Limb (tissue), 2 donors: ENCODE data around the gene SORCS1.

Source experiments
- DNase-seq, 2 donors: peaks; one replicate each; pipeline ENCODE4 v3.0.0-alpha.2; 2016; ENCODE audit errors: extremely low spot score in 2 of 2

Gene SORCS1

DNA sequence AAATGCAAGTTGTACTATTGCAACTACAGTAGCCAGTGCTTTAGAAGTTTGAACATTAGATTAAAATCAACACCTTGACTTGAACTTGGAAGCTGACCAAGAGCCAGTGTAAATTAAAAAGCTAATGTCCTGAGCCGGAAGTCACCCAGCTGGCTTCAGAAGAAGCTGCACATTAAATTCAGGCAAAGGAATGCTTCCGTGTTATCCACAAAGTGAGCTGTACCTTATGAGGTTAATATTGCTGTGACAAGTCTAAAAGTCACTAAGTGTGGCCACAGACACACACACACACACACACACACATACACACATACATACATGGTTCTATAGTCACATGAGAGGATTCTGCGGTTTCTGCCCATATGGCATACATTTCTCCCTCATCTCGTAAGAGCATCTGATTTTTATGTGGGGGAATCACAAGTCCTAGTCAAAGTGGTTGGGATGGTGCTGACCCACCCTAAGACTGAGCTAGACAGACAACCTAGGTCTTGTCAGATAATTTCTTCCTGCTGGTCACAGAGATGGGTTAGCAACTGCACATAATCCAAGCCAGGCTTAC is 612.9 kb downstream of the SORCS1 start:
- no peak for DNase-seq

DNA sequence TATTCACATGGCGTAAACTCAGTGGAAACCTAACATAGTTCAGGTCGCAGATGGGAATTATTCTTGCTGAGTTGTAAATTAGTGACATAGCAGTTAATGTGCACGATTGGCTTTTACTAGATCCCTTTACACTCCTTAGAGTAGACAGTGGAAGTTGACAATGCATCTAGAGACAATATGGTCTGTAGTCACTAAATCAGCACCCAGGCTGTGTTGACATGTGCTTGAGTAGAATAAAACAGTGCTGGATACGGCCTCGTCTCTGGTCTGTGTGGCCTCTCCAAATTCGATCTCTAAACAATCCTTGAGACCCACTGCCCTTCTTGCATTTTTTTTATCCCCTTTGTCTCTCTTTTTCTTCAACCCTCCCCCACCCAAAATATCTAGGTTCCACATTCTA is 615.7 kb downstream of the SORCS1 start:
- DNase-seq: no peak

DNA sequence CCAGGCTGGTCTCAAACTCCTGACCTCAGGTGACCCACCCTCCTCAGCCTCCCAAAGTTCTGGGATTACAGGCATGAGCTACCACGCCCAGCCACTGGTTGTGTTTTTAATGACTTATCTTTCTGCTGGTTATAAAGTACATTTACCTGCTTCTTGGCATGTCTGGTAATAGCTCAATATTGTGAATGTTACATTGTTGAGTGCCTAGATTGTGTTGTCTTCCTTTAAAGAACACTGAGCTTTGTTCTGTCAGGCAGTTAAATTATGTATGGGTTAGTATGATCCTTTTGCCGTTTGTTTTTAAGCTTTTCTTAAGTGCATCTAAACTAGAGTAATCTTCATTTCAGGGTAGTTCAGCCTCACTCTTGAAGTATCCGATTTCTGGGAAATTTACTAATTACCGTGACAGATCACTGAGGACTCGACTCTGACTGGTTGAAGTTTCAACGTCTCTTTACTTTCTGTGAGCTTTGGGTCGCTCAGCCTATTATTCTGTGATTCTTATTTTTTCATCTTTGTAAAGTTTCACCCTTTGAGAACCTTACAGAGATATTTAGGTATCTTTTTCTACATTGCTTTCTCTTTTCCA is 617.4 kb downstream of the SORCS1 start:
- no peak for DNase-seq

DNA sequence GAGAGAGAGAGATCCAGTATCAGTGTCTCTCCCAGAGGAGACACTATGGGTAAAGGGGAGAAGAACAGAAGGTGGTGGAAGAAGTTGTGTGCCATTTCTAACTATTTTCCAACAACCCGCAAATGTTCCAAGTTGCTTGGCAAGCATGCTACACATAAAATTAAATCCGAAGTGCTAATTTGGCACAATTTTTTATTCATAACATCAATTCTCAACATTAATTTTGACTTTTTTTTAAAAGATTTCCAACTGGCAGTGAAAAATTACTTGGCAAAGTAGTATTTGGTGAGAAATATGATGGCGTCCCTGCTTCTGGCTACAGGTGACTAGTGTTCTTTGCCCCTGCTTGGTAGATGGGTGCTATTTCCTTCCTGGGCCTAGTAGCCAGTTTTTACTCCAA is 622.0 kb downstream of the SORCS1 start:
- no peak for DNase-seq

DNA sequence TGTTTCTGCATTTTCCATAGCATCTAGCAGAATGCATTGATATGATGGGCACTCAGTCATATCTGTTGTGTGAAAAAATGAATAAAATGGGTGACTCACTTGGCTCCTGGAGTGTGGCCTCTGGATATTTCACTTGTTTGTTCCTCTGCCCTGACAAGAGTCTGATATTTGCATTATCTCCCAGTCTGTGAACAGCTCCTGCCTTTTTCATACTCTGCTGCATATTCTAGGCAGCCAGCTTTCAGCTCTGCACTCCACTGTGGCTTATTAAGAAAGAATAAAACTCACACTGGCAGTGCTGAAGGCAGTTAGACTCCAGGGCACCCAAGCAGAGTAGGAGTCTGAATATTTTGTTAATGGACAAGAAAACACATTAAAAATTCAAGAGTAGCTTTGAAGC is 623.9 kb downstream of the SORCS1 start:
- DNase-seq: no peak

DNA sequence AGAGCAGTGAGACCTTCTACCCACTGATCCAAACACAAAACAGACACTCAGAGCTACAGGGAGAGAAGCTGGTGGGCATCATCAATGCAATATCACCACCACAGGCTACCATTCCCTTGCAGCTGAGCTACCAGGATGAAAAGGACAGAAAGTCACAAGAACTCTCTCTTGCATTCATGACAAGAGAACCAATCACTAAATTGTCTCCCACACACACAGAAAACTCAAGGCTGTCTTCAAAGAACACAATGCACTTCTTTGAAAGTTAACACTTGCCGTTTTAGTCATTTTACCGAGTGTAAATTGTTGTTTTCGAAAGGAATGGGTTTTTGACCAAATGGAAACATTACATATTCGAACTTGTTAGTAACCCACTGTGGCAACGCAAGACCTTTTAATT is 626.6 kb downstream of the SORCS1 start:
- DNase-seq: no peak

GRCh38 chr10:106535304-106535953 is 629.1 kb downstream of the SORCS1 start:
- no peak for DNase-seq

GRCh38 chr10:106534441-106534840 is 630.1 kb downstream of the SORCS1 start:
- DNase-seq: no peak

DNA sequence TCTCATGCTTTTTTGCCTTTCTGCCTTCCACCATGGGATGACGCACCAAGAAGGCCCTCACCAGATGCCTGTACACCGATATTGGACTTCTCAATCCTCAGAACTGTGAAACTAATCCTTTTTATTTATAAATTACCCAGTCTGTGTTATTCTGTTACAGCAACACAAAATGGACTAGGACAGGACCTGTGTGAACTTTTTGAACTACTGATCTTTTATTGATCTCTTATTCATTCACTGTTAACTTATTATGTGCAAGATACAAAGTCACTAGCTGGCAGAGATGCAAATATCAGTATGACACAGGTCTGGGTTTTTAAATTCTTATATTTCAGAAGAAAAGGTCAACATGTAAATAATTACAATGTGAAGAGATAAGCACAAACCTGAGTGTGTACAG is 635.8 kb downstream of the SORCS1 start:
- DNase-seq: no peak

GRCh38 chr10:106525835-106526234 is 638.7 kb downstream of the SORCS1 start:
- no peak for DNase-seq
